Activated T-cell treated with anti-CD3 and anti-CD28 coated beads for 48 hours (primary cell): ENCODE data around the gene NAGLU.
"Not testable (repeated sequence)": the region's sequence is repeated elsewhere in the genome, so short reads cannot be mapped to it uniquely, and the experiment has no call there.

ENCODE experiments used
- DNase-seq: peaks from one replicate; pipeline ENCODE4 v3.0.0-alpha.2; 2020; ENCODE audit warnings: low read depth

The NAGLU gene

DNA sequence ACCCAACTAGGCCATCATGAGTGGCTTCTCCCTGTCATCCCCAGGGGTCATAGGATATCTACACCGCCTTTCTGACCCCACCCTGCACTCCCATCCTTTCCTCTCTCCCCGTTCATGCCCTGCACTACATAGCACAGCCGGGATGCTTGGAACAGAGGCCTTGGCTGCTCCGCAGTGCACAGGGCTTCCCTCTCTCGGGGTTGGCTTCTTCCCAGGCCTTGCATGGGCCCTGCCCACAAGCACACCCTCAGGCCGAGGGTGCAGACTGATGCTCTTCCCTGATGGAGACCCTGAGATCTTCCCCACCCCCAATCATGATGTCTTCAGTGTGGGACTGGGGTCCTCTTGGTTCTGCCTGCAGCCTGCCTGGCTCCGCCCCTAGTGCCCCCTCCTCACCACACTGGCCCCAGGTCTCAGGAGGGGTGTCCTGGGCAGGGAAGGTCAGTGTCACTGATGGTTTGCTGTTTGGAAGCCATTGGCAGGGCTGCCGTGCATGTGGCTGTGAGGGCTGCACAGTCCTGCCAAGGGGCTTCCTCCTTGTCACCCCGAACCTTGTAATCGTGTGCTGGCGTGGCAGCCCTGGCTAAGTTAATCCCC lies 14.3 kb upstream of the NAGLU start:
- no peak for DNase-seq

DNA sequence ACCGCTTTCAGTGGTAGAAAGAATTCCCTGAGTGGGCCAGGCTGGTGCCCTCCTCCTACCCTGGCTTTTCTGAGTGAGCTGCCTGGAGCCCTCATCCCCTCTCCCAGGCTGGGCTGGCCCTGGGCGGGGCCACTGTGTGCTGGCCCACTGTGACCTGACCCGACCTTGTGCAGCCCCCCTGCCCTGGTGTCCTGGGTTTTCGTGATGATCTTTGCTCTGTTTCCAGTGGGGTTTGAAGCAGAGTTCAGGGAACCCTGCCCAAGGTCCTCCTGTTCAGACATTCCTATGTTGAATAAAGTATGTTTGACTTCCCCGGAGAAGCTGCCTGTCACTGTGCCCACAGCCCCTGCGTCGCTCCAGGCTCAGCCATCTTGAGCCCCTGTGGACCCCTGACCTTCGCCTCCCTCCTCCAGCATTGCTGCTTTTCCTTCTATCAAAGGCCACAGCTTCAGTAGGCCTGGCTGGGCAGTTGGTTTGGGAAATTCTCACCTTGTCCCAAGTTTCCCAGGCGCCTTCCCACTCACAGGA lies 13.7 kb upstream of the NAGLU start:
- no peak for DNase-seq

DNA sequence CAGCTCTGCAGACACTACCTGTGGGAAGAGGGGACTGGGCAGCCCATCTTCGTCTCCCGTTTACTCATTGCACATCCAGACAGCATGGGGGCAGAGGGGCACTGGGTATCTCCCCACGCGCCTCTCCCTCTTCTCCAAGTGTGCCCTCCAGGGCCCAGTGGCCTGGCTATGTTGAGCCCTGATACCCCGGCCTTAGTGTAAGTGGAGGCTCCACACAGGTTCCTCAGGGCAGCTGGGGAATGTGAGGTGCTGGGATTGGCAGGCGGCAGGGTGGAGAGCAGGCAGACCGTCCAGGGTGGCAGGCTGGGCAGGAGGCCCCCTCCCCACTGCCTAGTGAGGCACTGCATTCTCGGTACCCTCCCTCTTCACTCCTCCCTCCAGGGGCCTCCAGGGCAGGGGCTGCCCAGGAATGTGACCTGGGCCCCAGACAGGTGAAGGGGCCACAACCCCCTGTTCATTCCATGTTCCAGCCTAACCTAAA lies 13.2 kb upstream of the NAGLU start:
- DNase-seq: no peak

DNA sequence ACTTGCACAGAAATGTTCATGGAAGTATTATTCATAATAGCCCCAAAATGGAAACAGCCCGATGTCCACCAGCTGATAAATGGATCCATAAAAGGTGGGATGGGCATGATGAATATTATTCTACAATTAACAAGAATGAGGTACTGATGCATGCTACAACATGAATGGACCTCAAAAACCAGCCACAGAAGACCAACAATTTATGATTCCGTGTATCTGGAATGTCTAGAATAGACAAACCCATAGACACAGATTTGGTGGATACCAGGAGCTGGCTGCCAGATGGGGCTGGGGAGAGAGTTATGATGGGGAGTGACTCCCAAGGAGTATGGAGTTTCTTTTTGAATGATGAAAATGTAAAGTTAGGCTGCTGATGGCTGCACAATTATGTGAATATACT lies 10.8 kb upstream of the NAGLU start:
- no peak for DNase-seq

DNA sequence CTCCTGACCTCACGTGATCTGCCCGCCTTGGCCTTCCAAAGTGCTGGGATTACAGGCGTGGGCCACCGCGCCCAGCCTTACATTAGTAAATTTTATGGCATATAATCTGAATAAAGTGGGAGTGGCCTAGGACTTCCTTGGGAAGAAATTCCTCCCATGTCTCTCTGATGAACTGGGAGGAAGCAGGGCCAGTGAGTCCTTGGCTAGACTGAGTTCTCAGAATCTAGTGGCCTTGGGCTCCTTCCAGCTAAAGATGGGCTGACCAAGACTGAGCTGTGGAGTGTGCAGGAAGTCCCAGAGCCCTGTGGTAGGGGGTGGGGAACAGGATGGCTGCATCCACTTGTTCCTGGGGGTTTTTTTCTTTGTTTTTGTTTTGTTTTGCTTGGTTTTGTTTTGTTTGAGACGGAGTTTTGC lies 10.0 kb upstream of the NAGLU start:
- no peak for DNase-seq

DNA sequence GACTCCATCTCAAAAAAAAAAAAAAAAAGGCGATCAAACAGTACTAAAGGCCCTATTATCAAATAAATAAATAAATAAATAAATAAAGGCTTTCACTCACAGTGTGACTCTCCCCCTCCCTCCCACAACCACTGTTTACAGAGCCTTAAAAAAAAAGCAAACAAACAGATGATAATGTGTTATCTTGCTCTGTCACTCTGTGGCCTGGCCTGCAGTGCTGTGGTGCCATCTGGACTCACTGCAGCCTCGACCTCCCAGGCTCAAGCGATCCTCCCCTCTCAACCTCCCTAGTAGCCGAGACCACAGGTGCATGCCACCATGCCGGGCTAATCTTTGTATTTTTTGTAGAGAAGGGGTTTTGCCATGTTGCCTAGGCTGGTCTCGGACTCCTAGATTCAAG lies 8.1 kb upstream of the NAGLU start:
- no peak for DNase-seq

DNA sequence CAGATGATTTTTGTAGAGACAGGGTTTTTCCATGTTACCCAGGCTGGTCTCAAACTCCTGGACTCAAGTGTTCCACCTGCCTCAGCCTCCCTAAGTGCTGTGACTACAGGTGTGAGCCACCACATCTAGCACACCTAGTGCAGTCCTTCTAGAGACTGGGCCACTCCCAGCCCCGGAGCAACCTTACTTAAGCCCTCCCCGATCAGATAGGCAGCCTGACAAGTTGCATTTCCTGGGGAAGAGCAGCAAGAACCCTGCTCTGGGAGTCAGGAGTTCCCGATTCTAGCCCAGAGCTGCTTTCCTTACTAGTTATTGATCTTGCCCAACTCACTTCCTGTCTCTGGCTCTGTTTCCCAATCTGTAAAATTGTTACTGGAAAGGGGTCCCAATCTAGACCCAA lies 7.0 kb upstream of the NAGLU start:
- DNase-seq: no peak

DNA sequence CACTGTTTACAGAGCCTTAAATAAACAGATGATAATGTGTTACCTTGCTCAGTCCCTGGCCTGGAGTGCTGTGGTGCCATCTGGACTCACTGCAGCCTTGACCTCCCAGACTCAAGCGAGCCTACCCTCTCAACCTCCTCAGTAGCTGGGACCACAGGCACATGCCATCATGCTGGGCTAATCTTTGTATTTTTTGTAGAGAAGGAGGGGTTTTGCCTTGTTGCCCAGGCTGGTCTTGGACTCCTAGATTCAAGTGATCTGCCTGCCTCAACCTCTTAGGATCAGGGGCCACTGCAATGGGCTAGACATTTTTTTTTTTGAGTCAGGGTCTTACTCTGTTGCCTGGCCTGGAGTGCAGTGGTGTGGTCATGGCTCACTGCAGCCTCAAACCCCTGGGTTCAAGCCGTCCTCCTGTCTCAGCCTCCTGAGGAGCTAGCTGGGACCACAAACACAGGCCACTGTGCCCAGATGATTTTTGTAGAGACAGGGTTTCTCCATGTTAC lies 5.0 kb upstream of the NAGLU start:
- no peak for DNase-seq

DNA sequence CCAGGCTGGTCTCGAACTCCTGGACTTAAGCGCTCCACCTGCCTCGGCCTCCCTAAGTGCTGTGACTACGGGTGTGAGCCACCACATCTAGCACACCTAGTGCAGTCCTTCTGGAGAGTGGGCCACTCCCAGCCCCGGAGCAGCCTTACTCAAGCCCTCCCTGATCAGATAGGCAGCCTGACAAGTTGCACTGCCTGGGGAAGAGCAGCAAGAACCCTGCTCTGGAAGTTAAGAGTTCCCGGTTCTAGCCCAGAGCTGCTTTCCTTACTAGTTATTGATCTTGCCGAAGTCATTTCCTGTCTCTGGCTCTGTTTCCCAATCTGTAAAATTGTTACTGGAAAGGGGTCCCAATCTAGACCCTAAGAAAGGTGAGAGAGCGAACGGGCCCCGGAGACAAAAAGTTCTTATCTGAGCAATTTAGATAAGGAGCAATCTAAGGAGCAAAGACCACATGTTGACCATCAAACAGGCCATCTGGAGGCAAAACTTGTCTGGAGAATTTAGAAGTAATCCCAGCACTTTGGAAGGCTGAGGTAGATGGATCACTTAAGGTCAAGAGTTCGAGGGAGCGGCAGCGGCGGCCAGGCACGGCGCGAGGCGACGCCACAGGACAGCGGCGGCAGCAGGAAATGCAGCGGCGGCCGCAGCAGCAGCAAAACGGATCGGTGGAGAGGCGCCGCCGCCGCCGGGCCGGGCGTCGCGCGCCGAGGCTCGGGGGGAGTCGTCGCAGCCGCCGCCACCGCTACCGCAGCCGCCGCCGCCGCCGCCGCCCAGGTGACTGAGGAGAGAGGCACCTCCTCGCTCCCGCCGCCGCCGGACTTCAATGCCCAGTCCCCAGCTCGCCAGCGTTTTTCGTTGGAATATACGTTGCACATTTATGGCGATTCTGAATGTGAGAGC lies 4.3 kb upstream of the NAGLU start:
- peak; percentile 49 for DNase-seq

DNA sequence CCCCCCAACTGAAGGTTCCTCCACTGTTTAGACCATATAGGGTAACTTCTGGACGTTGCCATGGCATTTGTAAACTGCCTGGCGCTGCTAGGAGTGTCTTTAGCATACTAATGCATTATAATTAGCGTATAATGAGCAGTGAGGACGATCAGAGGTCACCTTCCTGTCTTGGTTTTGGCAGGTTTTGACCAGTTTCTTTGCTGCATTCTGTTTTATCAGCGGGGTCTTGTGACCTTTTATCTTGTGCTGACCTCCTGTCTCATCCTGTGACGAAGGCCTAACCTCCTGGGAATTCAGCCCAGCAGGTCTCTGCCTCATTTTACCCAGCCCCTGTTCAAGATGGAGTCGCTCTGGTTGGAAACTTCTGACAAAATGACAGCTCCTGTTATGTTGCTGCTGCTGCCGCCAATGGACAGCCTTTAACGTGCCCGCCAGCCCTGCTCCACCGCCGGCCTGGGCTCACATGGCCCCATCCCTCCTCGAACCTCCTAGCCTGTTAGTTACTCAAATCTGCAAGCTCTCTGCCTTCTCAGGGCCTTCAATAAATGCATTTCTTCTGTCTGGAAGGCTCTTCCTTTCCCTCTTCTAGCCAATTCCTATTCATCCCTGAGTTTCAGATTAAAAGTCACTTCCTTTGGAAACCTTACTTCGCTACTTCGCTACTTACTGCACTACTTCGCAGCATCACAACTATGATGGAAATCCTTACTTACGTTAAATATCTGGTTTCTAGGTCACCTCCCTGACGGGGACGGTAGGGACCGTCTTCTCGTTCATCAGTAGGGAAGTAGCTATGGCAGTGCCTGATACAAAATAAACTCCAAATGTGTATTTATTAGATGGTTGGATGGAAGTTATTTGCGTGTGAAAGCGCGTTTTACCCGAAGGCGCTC lies 640 bp upstream of the NAGLU start:
- DNase-seq: no peak

DNA sequence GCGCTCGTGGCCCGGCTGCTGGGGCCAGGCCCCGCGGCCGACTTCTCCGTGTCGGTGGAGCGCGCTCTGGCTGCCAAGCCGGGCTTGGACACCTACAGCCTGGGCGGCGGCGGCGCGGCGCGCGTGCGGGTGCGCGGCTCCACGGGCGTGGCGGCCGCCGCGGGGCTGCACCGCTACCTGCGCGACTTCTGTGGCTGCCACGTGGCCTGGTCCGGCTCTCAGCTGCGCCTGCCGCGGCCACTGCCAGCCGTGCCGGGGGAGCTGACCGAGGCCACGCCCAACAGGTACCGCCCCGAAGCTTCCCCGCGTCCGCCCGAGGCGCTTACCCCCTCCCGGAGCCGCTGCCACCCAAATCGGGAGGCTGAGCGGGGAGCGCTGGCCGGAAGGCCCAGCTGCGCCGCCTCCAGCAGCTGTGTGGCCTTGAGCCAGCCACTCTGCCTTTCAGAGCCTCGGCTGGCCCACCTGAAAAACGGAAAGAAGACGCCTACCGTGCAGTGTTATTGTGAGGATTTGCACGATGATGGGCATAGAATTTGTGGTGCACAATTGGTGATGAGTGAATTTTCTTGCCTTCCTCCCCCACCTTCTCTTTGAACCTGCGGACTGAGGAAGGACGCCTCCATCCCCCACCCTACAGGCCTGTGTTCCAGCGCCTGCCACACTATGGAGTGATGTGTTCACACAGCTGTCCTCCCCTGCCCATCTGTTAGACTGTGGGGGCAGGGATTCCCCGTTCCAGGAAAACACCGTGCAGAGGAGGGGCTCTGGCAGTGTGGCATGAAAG lies 523 bp downstream of the NAGLU start:
- DNase-seq: peak; percentile 75

DNA sequence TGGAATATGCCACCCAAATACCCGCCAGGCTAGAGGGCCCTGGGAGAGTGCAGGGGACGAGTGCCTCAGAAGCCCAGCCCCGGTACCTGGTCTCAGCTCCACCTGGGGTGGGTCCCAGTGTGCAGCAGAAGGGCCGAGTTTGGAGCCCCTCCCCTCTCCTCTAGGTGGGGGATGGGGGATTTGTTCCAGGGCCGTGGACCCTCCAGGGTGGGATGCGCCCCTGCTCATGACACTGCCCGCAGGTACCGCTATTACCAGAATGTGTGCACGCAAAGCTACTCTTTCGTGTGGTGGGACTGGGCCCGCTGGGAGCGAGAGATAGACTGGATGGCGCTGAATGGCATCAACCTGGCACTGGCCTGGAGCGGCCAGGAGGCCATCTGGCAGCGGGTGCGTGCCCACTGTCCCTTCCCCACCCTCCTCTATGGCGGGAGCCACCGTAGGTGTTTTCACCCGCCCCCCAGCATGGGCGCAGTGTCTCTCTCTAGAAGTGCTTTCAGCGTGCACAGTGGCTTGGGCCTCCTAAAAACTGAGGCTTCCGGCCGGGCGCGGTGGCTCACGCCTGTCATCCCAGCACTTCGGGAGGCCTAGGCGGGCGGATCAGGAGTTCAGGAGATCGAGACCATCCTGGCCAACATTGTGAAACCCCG lies 1.2 kb downstream of the NAGLU start:
- DNase-seq: no peak

DNA sequence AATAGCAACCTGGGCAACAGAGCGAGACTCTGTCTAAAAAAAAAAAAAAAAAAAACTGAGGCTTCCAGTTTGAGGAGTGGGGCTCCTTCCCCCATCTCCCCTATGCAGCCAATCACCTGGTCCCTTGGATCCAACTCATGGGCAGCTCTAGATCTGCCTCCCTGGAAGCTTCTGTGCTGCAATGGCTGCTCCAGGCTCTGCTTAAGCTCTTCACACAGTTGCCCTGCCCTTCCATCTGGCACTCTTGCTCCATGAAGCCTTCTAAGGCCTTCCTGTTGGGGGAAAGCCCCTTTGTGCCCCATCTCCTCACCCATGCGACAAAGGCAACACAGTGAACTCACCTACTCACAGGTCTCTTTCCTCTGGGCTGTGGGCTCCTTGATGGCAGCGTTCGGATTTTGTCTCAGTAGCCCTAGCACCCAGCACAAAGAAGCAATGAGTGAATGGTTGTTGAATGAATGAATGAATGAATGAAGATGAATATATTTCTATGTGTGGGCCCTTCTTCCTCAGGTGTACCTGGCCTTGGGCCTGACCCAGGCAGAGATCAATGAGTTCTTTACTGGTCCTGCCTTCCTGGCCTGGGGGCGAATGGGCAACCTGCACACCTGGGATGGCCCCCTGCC lies 1.9 kb downstream of the NAGLU start:
- DNase-seq: no peak

DNA sequence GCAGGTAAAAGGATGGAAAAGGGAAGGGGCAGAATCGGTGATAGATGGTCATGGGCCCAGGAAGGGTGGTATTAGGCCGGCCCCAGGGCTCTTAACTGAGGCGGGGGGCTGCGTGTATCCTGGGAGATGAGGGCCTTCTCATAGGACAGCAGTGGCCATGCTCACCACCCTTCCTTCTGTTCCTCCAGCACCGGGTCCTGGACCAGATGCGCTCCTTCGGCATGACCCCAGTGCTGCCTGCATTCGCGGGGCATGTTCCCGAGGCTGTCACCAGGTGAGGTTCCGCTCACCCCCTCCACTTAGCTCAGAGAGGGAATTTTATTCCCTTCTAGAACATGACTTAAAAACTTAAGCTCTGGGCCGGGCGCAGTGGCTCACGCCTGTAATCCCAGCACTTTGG lies 2.4 kb downstream of the NAGLU start:
- DNase-seq: no peak

DNA sequence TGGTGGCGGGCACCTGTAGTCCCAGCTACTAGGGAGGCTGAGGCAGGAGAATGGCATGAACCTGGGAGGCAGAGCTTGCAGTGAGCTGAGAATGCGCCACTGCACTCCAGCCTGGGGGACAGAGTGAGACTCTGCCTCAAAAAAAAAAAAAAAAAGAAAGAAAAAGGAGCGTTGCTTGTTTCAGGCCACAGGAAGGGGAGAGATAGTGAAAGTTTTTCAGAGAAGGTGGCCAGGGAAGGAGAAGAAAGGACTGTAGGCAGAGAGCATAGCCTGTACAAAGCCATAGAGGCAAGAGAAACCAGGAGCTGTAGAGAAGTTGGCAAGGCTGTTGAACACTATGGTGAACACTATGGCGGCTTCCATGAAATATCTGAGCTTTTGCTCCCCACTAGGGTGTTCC lies 4.5 kb downstream of the NAGLU start:
- DNase-seq: not testable (repeated sequence)

DNA sequence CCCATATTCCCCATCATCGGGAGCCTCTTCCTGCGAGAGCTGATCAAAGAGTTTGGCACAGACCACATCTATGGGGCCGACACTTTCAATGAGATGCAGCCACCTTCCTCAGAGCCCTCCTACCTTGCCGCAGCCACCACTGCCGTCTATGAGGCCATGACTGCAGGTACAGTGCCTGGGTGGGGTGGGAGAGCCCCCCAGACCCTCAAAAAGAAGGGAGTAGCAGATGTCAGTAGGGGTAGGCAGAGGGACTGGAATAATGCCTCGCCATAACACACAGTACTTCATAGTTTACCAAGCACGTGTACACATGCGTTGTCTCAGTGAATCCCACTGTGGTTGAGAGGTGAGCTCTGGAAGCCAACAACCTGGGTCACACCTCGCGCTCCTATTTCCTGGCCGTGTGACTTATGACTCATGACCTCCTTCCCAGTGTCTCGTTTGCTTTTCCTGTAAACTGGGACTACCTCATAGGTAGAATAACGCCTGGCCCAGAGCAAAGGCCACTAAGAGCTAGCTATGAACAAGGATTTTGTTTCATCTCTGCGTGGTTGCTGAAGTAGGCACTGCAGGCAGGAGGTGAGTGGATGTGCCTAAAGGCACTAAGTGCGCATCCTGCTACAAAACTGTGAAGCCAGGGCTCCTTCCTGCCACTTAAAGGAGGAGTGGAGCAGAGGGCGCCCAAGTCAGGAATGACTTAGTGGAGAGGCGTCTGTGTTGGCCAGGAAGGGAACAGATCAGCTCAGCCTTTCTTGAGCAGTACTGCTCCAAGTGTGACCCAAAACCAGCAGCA lies 5.2 kb downstream of the NAGLU start:
- no peak for DNase-seq

DNA sequence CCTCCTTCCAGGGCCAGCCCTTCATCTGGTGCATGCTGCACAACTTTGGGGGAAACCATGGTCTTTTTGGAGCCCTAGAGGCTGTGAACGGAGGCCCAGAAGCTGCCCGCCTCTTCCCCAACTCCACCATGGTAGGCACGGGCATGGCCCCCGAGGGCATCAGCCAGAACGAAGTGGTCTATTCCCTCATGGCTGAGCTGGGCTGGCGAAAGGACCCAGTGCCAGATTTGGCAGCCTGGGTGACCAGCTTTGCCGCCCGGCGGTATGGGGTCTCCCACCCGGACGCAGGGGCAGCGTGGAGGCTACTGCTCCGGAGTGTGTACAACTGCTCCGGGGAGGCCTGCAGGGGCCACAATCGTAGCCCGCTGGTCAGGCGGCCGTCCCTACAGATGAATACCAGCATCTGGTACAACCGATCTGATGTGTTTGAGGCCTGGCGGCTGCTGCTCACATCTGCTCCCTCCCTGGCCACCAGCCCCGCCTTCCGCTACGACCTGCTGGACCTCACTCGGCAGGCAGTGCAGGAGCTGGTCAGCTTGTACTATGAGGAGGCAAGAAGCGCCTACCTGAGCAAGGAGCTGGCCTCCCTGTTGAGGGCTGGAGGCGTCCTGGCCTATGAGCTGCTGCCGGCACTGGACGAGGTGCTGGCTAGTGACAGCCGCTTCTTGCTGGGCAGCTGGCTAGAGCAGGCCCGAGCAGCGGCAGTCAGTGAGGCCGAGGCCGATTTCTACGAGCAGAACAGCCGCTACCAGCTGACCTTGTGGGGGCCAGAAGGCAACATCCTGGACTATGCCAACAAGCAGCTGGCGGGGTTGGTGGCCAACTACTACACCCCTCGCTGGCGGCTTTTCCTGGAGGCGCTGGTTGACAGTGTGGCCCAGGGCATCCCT lies 7.4 kb downstream of the NAGLU start:
- no peak for DNase-seq

DNA sequence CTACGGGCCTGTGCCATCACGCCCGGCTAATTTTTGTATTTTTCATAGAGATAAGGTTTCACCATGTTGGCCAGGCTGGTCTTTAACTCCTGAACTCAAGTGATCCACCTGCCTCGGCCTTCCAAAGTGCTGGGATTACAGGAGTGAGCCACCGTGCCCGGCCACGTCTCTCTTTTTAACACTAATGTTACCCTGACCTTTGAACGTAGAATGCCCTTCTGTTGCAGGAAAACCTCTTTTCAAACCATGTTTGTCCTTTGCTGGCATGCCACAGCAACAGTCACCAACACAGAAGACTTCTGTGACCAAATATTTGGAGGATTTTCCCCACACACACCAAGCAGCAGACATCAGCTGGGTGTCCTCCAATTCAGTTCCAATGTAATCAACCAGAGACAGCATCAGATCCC lies 8.8 kb downstream of the NAGLU start:
- DNase-seq: no peak
